Tongue (tissue), 2 donors: ENCODE results near the gene GAN. TPM values are rescaled to one million over a fixed set of nuclear protein-coding genes. Genes with fewer than 3 reads are reported as not detected.

Experiments
- DNase-seq: peaks from one replicate; pipeline ENCODE4 v3.0.0-alpha.2; 2015
- total RNA-seq: library from RNA; depleted of rRNA; stranded (reverse); fragments of >200 nt; gene quantifications from one replicate; pipeline ENCODE4 v1.2.3, GENCODE V29; 2014

Gene GAN
- total RNA-seq, 1 donor from 2014 or later: 31.6 TPM

- no peak for DNase-seq
These were observed 117.0 kb downstream of the GAN start for GRCh38 chr16:81431554-81432353.

GRCh38 chr16:81432937-81433557, 118.3 kb downstream of the GAN start:
- DNase-seq: no peak

- no peak for DNase-seq
These were observed 120.3 kb downstream of the GAN start for GRCh38 chr16:81435103-81435502.

GRCh38 chr16:81435567-81435966, 120.8 kb downstream of the GAN start:
- DNase-seq: no peak

- DNase-seq: no peak
These were observed 121.6 kb downstream of the GAN start for GRCh38 chr16:81436386-81436785.

GRCh38 chr16:81437865-81438264, 123.1 kb downstream of the GAN start:
- no peak for DNase-seq

Other genes starting within 250 kb of the GAN start
- gene C16orf46, start 237.7 kb upstream of the GAN start, total RNA-seq: 0.92 TPM
- 40.8 TPM for gene GCSH, start 218.6 kb upstream of the GAN start, total RNA-seq
- 0.10 TPM for gene BCO1, start 76.3 kb upstream of the GAN start, total RNA-seq
- gene CMIP, start 129.8 kb downstream of the GAN start, total RNA-seq: 30.0 TPM